Fibroblast of pulmonary artery (primary cell): ENCODE data around the gene PNRC1.
"Not testable (repeated sequence)": the region's sequence is repeated elsewhere in the genome, so short reads cannot be mapped to it uniquely, and the experiment has no call there.

ENCODE experiments used
- DNase-seq: peaks from one replicate; pipeline ENCODE4 v3.0.0-alpha.2; 2010; ENCODE audit warnings: low read depth
- H3K4me3 ChIP-seq: replicated peaks from 2 replicates; pipeline ENCODE4 v1.5.1; 2011; ENCODE audit warnings: low read depth, mild to moderate bottlenecking, control low read depth, low read length, moderate library complexity
- TF ChIP-seq, protein P1 (sequence below): IDR thresholded peaks from 2 replicates; pipeline ENCODE4 v1.5.1; 2011; ENCODE audit warnings: mild to moderate bottlenecking, control low read depth, low read length, inconsistent platforms; ENCODE audit errors: missing control alignments

The PNRC1 gene

DNA sequence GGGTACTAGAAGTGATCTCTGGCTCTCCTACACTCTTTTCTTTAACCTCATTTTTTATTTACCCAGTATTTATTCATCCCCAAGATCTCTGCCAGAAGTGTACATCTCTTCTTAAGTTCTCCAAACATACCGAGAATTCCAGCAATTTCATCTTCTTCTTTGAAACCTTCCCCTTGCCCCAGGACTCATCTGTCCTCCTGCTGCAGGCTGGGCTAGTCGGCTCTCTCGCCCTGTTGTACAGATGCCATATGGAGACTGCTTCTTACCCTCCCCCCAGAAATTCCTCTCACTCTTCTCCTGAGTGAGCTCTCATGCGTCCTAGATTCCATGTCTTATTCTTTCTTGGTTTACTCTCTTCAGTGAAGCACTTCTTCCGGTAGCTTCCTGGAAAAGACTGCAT, 21.9 kb upstream of the PNRC1 start:
- TF ChIP-seq, protein P1, sequence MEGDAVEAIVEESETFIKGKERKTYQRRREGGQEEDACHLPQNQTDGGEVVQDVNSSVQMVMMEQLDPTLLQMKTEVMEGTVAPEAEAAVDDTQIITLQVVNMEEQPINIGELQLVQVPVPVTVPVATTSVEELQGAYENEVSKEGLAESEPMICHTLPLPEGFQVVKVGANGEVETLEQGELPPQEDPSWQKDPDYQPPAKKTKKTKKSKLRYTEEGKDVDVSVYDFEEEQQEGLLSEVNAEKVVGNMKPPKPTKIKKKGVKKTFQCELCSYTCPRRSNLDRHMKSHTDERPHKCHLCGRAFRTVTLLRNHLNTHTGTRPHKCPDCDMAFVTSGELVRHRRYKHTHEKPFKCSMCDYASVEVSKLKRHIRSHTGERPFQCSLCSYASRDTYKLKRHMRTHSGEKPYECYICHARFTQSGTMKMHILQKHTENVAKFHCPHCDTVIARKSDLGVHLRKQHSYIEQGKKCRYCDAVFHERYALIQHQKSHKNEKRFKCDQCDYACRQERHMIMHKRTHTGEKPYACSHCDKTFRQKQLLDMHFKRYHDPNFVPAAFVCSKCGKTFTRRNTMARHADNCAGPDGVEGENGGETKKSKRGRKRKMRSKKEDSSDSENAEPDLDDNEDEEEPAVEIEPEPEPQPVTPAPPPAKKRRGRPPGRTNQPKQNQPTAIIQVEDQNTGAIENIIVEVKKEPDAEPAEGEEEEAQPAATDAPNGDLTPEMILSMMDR: no peak
- DNase-seq: no peak

DNA sequence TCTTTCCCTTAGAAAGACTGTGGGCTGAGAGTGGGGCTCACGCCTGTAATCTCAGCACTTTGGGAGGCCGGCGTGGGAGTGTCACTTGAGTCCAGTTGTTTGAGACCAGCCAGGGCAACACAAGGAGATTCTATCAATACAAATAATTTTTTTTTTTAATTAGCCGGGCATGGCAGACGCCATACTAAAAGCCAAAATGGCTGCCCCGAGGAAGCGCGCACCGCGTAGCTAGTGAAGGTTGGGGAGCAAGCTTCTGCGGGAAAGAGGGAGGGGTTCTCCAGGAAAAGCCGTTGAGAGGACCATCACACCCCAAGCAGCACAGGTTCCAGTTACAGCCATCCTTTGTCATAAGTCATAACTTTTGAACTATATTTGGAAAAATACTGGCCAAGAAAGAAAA, 21.3 kb upstream of the PNRC1 start:
- no peak overlapping the region for H3K4me3 ChIP-seq
- no peak for DNase-seq
- TF ChIP-seq, protein P1: no peak

More for the DNA sequence above, 21.9 kb upstream of the PNRC1 start:
- H3K4me3 ChIP-seq: no peak overlapping the region

- TF ChIP-seq, protein P1: no peak
- DNase-seq: no peak
- H3K4me3 ChIP-seq: no peak overlapping the region
Observed at GRCh38 chr6:89063881-89064280, 16.7 kb upstream of the PNRC1 start.

GRCh38 chr6:89064931-89065330, 15.6 kb upstream of the PNRC1 start:
- not testable (repeated sequence) for H3K4me3 ChIP-seq, DNase-seq

DNA sequence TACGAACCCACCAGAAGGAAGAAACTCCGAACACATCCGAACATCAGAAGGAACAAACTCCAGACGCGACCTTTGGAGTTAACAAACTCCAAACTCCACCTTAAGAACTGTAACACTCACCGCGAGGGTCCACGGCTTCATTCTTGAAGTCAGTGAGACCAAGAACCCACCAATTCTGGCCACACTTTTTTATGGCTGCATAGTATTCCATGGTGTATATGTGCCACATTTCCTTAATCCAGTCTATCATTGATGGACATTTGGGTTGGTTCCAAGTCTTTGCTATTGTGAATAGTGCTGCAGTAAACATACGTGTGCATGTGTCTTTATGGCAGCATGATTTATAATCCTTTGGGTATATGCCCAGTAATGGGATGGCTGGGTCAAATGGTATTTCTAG, 14.4 kb upstream of the PNRC1 start:
- not testable (repeated sequence) for H3K4me3 ChIP-seq, DNase-seq

GRCh38 chr6:89066940-89067646, 13.5 kb upstream of the PNRC1 start:
- TF ChIP-seq, protein P1: no peak
- no peak for DNase-seq
- no peak overlapping the region for H3K4me3 ChIP-seq

GRCh38 chr6:89067796-89068195, 12.8 kb upstream of the PNRC1 start:
- no peak overlapping the region for H3K4me3 ChIP-seq
- TF ChIP-seq, protein P1: no peak
- DNase-seq: no peak

GRCh38 chr6:89068695-89069094, 11.9 kb upstream of the PNRC1 start:
- TF ChIP-seq, protein P1: no peak
- H3K4me3 ChIP-seq: no peak overlapping the region
- DNase-seq: no peak
